Spinal cord (tissue), 10 donors: ENCODE results near the gene ZNF385C. TPM values are rescaled to one million over a fixed set of nuclear protein-coding genes. Genes with fewer than 3 reads are reported as not detected.

Experiments
- DNase-seq, 6 donors: peaks; one replicate each; pipeline versions ENCODE4 v3.0.0 to v3.0.0-alpha.2; 2013 to 2015; ENCODE audit warnings: low spot score in 6 of 6, low read depth in 4 of 6
- H3K27ac ChIP-seq: one replicate; pipeline ENCODE4 v1.5.1; 2013; ENCODE audit warnings: low read depth, low read length, control low read depth
- H3K27me3 ChIP-seq: one replicate; pipeline ENCODE4 v1.6.1; 2013; ENCODE audit warnings: low read length; ENCODE audit not compliant: control insufficient read depth, insufficient read depth
- H3K36me3 ChIP-seq: one replicate; pipeline ENCODE4 v1.6.1; 2013; ENCODE audit warnings: low read length; ENCODE audit not compliant: control insufficient read depth, insufficient read depth
- H3K4me1 ChIP-seq: one replicate; pipeline ENCODE4 v1.6.1; 2013; ENCODE audit warnings: low read length; ENCODE audit not compliant: control insufficient read depth, insufficient read depth
- H3K4me3 ChIP-seq: one replicate; pipeline ENCODE4 v1.5.1; 2013; ENCODE audit warnings: low read depth, low read length, control low read depth
- H3K9me3 ChIP-seq: one replicate; pipeline ENCODE4 v1.6.1; 2013; ENCODE audit warnings: low read length; ENCODE audit not compliant: control insufficient read depth, insufficient read depth
- WGBS: methylation state at CpG from one replicate; pipeline ENCODE4 v1.1.5; 2013; ENCODE audit warnings: missing lambda C conversion rate; ENCODE audit not compliant: insufficient coverage; 5-methylcytosine and 5-hydroxymethylcytosine counted together
- polyA plus RNA-seq, 2 donors: library from polyadenylated mRNA; unstranded; fragments of 120-200 nt; gene quantifications; one replicate each; pipeline ENCODE4 v1.2.1, GENCODE V29; 2013; ENCODE audit not compliant: insufficient read length in 2 of 2
- total RNA-seq, 2 donors: library from RNA; depleted of rRNA in 1 of 2; stranded (reverse); fragments of 120-200 nt in 1 of 2; fragments of >200 nt in 1 of 2; gene quantifications; one replicate each; pipeline versions ENCODE4 v1.2.3 to v1.2.4, GENCODE V29; 2013 to 2014
- donor health status: healthy.

ZNF385C gene
- total and polyA plus RNA-seq, 4 donors: 0.50 to 7.3 (median 3.9) TPM

DNA sequence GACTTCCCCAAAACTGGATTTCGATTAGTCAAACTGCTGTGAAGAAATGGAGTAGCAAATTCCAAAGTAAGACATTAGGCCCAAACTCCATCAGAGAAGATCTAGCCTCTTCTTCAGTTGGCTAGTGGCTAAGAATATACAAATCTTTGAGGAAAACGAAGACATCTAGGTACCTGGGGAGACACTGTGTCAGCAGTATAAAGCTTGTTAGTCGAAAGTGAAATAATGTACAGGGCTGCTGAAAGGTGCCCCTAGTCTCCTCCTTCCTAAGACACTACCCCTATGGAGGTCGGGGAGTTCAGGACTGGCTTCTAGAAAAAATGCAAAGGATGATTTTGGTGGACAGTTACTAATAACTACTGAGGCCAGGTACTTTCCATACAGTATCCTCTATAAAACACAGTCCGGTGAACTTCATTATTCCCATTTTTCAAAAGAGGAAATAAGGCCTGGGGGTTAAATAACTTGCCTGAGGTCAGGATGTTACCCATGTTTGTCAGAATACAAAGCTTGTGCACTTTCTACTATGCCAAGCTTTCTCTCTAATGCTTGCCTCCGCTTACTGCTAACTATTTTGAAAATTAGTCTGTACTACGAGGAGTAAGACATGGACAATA, 96.0 kb downstream of the ZNF385C start:
- DNase-seq: no peak
- WGBS: no CpG with 5 or more reads among the region's 7 CpGs
- Histone ChIP-seq H3K36me3 (peaks cover 23% of the 10 kb centered on the region), H3K27me3 (no peaks in the 10 kb centered on the region), H3K9me3 (no peaks in the 10 kb centered on the region), H3K4me3 (no peak overlapping the region), H3K27ac (peak overlapping the region; percentile 79), H3K4me1 (peaks cover 11% of the 10 kb centered on the region)

DNA sequence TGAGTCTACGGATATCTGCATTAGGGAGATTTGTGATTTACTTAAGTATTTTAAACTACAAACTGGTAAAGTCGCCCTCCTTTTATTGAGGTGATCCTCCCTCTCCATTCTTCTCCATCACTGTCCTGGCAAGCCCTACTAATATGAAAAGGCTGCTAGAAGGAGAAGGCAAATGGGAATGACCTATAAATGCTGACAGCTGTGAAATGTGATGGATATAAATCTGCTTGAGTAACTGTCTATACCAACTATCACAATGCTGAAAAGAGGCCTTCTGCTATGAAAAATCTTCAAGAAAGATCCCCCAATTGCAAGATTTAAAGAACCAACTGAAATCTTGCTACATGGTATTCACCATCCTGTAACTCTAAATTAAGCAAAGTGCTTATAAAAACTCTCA, 96.5 kb downstream of the ZNF385C start:
- peaks cover 11% of the 10 kb centered on the region for H3K4me1 ChIP-seq
- H3K36me3 ChIP-seq: peaks cover 28% of the 10 kb centered on the region
- no CpG with 5 or more reads among the region's 2 CpGs for WGBS

DNA sequence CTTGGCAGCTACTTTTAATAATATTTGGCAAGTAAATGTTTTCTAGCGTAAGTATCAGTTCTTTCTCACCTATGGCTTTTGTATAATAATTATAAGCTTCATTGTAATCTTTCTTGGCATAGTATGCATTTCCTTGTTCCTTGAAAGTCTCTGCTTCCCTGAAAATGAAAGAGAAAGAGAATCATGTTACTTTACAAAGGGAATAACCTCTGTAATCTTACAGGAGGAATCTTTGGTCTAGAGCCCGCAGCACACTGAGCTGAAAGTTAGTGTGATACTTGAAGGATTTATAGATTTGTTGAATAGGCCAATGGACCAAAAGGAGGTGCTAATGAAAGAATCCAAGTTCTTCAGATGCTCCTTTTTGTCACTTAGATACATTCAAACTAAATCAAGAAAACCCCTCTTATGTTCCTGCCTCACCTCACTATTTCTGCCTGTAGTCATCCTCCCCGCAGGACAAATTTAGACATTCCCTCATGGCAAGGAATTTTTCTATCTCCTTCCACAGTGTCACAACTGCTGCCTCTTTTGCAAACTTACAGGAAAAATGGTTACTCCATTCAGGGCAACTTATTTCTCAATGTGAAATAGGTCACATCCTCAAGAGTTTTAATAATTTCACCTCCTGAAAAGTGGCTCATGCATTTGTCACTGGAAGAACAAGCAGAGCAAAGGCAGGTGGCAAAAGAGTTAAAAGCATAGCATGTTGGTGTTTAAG, 97.7 kb downstream of the ZNF385C start:
- peak in 1 of 6 donors; percentile 12 for DNase-seq
- H3K27ac ChIP-seq: peak overlapping the region; percentile 4
- H3K9me3 ChIP-seq: no peaks in the 10 kb centered on the region
- H3K27me3 ChIP-seq: no peaks in the 10 kb centered on the region
- WGBS: 60% methylated on average over 1 of the region's 3 CpGs
- peaks cover 5% of the 10 kb centered on the region for H3K4me1 ChIP-seq
- no peak overlapping the region for H3K4me3 ChIP-seq
- peaks cover 39% of the 10 kb centered on the region for H3K36me3 ChIP-seq

More for the DNA sequence above, 96.5 kb downstream of the ZNF385C start:
- H3K27ac ChIP-seq: peak overlapping the region; percentile 79
- no peaks in the 10 kb centered on the region for H3K9me3 ChIP-seq
- H3K4me3 ChIP-seq: no peak overlapping the region
- H3K27me3 ChIP-seq: no peaks in the 10 kb centered on the region
- DNase-seq: no peak

DNA sequence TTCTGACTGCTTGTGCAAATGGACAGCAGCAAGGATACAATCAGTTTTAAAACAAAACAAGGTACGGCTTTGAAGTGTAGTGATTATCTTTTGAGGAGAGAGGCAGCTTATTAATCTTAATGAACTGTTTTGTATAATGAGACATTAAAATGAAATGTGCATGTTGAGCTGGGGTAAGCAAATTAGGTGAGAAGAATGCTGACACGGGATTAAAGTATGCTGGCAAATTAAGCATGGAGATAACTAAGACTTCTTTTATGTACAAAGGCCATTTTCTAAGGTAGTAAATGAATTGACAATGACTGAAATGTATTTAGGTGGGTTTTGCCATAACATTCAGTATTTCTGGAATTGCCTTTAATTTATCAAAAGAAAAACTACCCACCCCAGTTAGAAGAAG, 99.8 kb downstream of the ZNF385C start:
- Histone ChIP-seq H3K27me3 (no peaks in the 10 kb centered on the region), H3K4me1 (no peaks in the 10 kb centered on the region), H3K27ac (no peak overlapping the region), H3K9me3 (no peaks in the 10 kb centered on the region), H3K36me3 (peaks cover 51% of the 10 kb centered on the region), H3K4me3 (no peak overlapping the region)
- no peak for DNase-seq
- WGBS: 0% methylated on average over 1 of the region's 2 CpGs

DNA sequence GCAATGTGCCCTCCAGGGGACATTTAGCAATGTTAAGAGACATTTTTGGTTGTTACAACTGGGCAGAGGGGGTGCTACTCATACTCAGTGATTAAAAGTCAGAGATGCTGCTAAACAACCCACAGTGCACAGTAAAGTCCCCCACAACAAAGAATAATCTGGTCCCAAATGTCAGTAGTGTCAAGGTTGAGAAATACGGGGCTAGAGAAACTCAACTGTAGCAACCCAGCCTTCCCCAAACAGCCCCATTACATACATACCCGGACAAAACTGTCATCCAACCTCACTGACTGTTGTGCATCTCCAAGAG, 101.5 kb downstream of the ZNF385C start:
- Histone ChIP-seq H3K9me3 (no peaks in the 10 kb centered on the region), H3K27me3 (no peaks in the 10 kb centered on the region), H3K4me3 (no peak overlapping the region), H3K27ac (no peak overlapping the region), H3K36me3 (peaks cover 66% of the 10 kb centered on the region), H3K4me1 (peaks cover under 1% of the 10 kb centered on the region)
- no peak for DNase-seq
- 100% methylated on average over 2 of the region's 2 CpGs for WGBS

DNA sequence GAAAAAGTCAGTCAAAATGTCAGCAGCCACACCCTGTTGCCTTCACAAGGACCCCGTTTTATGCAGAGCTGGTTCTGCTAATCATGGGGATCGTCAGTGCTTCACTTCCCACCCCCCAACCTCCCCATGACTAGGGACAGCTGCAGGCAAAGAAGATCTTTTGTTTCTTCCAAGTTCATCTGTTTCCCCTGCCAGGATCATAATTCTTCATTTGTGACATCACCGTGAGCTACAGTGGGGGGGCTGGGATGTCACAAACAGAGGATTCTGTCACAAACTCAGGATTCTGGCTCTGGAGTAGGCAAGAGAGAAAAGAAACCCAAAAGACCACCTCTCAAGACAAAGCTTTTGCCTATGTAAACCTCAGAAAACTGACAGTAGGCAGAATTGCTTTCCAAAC, 105.7 kb downstream of the ZNF385C start:
- peak in 2 of 6 donors; percentile 51 to 77 for DNase-seq
- no peaks in the 10 kb centered on the region for H3K27me3 ChIP-seq
- WGBS: 29% methylated on average over 2 of the region's 3 CpGs
- no peaks in the 10 kb centered on the region for H3K9me3 ChIP-seq
- H3K36me3 ChIP-seq: peaks cover 69% of the 10 kb centered on the region
- H3K4me1 ChIP-seq: peaks cover 4% of the 10 kb centered on the region
- H3K27ac ChIP-seq: peak overlapping the region; percentile 61
- H3K4me3 ChIP-seq: no peak overlapping the region

DNA sequence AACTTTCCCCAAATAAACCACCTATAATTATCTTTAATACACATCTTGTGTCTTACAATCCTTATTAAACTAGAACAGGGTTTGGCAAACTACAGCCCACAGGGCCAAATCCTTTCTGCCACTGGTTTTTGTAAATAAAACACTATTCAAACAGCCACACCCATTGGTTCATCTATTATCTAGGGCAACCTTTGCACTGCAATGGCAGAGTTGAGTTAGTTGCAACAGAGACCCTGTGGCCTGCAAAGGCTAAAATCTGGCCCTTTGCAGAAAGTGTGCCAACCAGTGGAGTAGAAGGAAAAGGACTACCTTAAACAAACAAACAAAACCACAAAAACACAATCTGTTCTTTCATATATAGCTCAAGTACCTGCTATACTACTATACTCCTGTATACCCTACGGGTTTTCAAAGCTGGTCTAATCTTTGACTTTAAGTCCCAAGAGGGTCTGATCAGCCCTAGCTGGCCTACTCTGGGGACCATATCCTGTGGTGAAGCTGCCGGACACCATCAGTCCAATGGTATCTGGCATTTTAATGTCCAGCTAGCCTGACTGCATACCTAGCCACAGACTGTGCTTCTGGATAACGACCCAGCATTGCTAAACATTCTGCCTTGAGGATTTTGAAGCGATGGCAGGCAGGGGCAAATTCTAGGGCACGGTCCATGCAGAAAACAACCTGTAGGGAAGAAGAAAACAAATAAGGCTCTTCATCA, 108.4 kb downstream of the ZNF385C start:
- no peak overlapping the region for H3K4me3 ChIP-seq
- no peaks in the 10 kb centered on the region for H3K9me3 ChIP-seq
- peaks cover 4% of the 10 kb centered on the region for H3K4me1 ChIP-seq
- H3K27me3 ChIP-seq: no peaks in the 10 kb centered on the region
- no peak for DNase-seq
- WGBS: 93% methylated on average over 5 of the region's 5 CpGs
- H3K27ac ChIP-seq: no peak overlapping the region
- peaks cover 57% of the 10 kb centered on the region for H3K36me3 ChIP-seq

DNA sequence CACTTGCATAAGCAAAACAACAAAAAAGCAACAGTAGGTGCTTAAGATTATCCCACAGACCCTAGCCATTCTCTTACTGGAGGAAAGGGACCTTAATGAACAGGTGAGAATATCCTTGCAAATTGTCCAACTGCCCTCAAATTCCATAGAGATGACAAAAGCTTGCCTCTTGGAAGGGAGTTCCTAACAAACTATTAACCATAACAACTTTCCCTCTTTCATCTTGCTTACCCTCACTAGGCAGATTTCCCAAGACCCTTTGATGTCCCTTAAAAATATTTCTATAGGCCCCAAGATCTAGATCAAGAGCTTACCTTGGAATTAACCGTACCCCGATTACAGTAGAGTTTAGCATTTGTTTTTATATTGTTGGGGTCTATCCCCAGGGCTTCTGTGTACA, 109.9 kb downstream of the ZNF385C start:
- peaks cover 4% of the 10 kb centered on the region for H3K4me1 ChIP-seq
- H3K36me3 ChIP-seq: peaks cover 56% of the 10 kb centered on the region
- no CpG with 5 or more reads among the region's 2 CpGs for WGBS
- H3K27ac ChIP-seq: no peak overlapping the region
- H3K27me3 ChIP-seq: no peaks in the 10 kb centered on the region
- H3K9me3 ChIP-seq: no peaks in the 10 kb centered on the region
- H3K4me3 ChIP-seq: no peak overlapping the region
- no peak for DNase-seq

DNA sequence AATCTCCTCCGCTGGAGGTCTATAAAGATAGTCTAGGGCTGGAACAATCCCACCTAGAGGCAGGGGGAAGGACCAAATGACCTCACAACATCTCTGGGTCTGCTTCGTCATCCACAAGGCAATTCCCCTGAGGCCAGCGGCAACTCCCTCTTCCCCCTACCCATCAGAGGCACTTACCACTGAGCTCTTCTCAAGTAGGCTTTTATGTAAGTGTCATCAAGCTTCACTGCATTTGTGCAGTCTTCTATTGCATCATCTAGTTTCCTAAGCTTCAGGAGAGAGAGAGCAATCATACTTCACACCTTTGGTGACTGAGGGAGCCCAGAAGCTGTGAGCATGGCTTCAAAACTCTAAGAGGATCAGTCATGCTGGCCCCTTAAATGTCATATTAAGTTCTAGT, 110.6 kb downstream of the ZNF385C start:
- 87% methylated on average over 3 of the region's 3 CpGs for WGBS
- Histone ChIP-seq H3K4me1 (peaks cover 4% of the 10 kb centered on the region), H3K9me3 (no peaks in the 10 kb centered on the region), H3K27me3 (no peaks in the 10 kb centered on the region), H3K36me3 (peaks cover 58% of the 10 kb centered on the region), H3K27ac (no peak overlapping the region), H3K4me3 (no peak overlapping the region)
- DNase-seq: no peak
